Endothelial cell of umbilical vein (primary cell): ENCODE results near the gene PAPPA2.

Source experiments
- CTCF ChIP-seq, 2 donors: IDR thresholded peaks; 1 replicate in 1 of 2; 2 replicates in 1 of 2; pipeline ENCODE4 v1.5.1; 2011; ENCODE audit warnings: low read length in 2 of 2, mild to moderate bottlenecking in 2 of 2, moderate library complexity in 2 of 2, control low read depth in 1 of 2, inconsistent platforms in 1 of 2, low read depth in 1 of 2; ENCODE audit not compliant: insufficient read depth in 1 of 2; ENCODE audit errors: extremely low read depth in 1 of 2
- MYC ChIP-seq: IDR thresholded peaks from one replicate; pipeline ENCODE4 v1.6.1; 2011; ENCODE audit warnings: mild to moderate bottlenecking, low read depth, low read length
- POLR2A ChIP-seq: IDR thresholded peaks from 2 replicates; pipeline ENCODE4 v1.6.1; 2012; ENCODE audit warnings: low read depth, mild to moderate bottlenecking, control low read depth, low read length

- TF ChIP-seq POLR2A (no peak), CTCF (IDR thresholded peaks at IDR 0.05; ENCODE audit: extremely low read depth in 1 of 2, insufficient read depth in 1 of 2, low read depth in 1 of 2, low read length in 2 of 2) (no peak), MYC (no peak)
Measured at GRCh38 chr1:176517484-176517883, 54.5 kb downstream of the PAPPA2 start.
